ENCODE results near the gene AGBL1.
"Not testable (repeated sequence)": the region's sequence is repeated elsewhere in the genome, so short reads cannot be mapped to it uniquely, and the experiment has no call there.

The AGBL1 gene

DNA sequence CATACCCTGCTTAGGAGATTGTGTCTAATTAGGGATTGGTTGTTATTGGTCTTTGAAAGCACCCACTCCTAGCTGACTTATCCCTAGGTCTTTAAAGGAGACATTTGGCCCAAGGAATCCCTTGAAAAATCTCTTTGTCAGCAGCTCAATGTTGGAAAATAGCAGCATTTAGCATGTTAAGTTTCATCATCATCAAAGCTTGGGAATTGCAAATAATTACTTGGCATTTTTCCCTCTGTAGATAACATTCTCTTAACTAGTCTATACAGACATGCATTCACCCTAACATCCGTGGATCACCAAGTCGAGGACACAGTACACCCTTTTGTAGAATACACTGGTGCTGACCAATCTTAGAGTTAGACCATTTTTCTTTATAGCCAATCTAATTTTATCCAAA lies 332.2 kb downstream of the AGBL1 start:
- no peak for DNase-seq

DNA sequence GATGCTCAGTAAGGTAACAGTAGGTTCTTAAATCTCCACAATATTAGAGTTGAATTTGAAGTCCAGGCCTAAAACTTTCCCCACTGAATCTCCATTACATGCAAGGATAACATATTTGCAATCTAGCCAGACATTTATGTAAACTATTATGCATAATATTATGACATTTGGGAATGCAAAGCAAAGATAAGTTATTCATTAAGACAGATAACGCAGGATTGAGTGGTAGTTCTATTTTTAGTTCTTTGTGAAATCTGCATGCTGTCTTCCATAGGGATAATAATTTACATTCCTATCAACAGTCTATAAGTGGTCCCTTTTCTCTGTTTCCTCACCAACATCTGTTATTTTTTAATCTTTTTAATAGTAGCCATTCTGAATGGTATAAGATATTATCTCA lies 333.5 kb downstream of the AGBL1 start:
- DNase-seq = no peak

DNA sequence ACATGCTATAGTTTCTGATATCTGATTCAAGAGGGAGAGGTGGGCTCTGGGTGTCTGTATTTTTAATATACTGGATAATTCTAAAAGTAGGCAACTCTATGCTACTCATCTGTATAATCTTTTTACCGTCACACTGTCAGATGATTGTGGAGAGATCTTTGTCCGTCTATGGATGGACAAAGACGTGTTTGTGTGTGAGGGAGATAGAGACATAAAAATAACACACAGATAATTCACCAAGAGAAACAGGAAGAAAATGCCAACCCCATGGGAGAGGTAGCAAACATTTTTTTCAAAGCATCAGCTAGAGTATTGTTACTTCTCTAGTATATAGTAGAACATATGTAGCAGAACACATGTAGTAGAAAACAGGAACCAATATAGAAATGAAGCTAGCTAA lies 346.1 kb downstream of the AGBL1 start:
- no peak for DNase-seq

DNA sequence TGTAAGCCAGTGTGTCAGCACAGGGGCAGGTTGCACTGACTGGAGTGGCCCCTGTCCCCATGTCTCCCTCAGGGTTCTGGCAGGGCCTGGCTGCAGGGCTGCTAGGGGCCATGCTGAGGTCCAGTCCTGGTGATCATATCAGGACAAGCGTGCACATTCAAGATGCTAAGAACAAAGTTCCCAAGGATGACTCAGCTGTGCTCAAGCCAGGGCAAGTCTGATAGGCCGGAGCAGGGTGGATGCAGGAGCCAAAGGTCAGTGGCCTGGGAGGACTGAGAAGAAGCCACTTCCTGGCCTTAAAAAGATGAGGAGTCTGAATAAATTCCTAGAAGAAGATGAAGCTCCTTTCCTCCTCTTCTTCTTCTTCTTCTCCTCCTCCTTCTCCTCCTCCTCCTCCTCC lies 353.2 kb downstream of the AGBL1 start:
- no peak for DNase-seq

DNA sequence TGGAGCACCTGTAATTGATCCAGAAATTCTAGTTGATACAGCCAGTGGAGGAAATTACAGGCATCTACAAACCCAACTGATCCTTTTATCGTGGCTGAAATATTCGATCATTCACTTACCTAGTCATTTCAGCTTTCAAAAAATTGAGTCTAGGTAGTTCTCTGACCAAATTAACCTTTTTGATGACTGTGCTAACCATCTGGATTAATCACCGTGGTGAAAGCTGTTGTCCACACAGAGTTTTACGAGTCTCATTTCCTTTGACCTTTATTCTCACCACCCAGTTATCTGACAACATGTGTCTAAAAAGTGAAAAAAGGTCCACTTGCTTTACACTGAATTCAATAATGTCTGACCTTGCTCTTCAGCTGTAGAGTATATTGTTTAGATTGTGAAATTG lies 354.3 kb downstream of the AGBL1 start:
- no peak for DNase-seq

DNA sequence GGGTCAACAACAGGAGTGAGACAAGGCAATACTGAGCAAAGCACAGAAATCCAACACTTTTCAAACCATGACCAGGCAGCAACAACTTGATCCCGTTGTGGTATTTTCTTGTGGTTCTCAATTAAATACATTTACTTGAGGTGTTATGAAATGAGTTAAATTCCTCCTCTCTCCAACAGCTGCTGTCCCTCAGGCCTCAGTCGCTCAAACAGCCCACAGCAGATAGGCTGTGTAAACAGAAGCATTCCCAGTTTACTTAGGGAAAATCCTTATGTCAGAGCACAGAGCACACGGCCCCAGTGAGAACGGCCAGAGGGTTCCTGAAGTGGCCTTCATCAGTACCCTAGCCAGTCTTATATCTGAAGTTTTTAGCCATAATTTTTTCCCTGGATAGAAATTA lies 359.9 kb downstream of the AGBL1 start:
- DNase-seq = no peak

DNA sequence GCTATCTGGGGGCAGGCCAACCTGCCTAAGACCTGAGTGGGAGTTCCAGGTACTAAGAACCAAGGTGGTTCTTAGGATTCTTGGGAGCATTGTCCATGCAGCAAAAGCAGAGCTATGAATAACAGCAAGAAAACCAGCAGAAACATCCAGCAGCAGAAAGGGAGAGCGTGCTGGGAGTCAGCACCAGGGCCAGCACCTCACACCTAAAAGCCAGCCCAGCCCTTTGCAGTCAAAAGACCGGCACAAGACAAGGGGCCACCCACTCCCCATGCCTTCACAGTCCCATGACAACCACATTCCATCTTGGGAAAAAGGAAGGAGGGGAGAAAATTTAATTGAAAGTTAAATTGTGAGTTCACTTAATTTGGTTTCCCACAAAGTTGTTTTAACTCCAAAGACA lies 364.9 kb downstream of the AGBL1 start:
- DNase-seq = no peak

DNA sequence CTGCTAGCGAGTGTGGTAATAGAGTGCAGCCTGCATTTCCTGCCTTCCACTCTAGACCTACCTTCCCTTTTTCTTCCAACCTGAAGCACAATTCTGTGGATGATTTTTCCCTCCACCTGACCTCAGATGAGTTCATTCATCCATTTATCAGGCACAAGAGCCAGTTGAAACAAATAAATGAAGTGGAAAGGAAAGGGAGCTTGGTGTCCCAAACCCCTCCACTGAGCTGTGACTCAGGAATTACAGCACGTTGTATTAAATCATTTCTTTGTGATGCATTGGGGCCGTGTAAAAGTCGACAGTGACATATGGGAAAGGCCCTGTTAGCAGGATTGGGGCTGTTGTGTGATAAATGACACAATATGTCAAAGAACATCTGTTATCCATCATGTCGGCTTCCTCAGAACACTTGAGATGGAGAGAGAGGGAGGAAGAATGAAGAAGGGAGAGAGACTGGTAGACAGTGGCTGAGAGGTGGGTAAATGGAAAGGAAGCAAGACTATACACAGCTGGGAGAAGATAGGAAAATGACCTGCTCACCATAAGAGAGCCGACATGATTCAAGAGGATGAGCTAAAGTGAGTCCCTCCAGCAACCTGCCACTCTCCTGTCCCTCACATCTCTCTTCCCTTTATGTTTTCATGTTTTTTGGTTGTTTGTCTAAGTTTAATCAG lies 366.0 kb downstream of the AGBL1 start:
- no peak for DNase-seq

DNA sequence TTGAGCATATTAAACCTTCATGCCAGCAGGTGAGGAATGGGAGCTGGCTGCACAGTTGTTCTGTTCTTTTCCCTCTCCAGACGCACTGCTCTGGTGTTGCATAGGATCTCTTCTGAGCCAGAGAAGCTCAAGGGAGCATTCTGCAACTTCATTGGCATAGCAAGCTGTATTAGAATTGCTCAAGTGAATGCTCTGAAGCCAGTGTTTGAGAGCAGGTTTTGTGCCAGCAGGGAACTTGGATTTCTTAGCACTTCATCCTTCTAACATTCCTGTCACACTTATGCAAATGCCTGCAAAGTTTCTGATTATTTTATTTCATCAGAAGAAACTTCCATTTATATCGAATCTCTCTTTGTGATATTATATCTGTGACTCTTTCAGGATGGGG lies 366.6 kb downstream of the AGBL1 start:
- no peak for DNase-seq

DNA sequence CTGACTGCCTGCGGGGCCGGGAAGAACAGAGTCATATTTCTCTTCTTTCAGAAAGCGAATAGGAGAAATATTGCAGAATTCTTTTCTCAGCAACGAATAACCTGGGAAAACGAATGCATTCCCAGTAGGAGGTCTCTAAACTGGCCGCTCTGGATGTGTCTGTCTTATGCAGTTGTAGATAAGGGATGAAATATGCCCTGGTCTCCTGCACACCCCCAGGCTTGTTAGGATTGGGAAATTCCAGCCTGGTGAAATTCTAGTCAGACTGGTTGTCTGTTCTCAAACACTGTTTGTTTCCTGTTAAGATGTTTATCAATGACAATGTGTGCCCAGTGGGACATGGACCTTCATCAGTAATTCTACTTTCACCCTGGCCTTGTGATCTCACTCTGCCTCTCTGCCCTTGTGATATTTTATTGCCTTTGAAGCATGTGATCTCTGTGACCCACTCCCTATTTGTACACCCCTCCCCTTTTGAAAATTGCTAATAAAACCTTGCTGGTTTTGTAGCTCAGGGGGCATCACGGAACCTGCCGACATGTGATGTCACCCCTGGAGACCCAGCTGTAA lies 385.9 kb downstream of the AGBL1 start:
- not testable (repeated sequence) for DNase-seq

DNA sequence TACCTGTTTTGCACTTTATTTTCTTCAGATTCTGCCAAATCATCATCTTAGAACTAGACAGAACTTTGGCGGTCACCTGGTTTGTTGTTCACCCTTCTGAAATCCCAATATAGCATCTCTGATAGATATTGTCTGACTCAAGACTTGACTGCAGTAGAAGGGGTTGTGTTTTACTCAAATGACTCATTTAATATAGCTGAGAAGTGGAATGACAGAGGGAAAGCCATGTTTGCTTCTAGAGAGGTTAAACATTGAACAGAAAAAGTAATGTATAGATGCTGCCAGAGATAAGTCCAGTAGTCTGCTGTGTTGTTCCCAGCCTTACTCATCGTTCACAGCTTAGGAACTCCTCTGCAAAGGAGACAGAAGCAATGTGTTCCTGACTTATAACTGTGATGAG lies 402.0 kb downstream of the AGBL1 start:
- no peak for DNase-seq

DNA sequence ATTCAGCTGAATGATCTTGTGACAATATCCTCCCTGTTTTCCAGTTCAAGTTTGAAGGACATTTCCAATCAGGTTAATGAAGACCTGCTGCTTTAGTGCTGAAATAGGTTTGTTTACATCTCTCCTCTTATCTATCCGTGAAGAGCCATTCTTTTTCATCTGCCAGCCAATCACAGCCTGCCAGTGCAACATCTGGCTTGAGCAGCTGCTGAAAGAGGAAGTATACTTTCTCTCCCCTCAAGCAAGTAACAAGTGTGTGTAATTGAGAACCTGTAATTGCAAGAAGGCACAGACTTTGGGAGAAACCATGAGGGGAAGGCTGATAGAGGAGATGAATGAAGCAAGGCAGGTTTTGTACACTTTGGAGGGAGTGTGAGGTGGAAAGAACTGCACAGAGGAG lies 404.3 kb downstream of the AGBL1 start:
- no peak for DNase-seq

DNA sequence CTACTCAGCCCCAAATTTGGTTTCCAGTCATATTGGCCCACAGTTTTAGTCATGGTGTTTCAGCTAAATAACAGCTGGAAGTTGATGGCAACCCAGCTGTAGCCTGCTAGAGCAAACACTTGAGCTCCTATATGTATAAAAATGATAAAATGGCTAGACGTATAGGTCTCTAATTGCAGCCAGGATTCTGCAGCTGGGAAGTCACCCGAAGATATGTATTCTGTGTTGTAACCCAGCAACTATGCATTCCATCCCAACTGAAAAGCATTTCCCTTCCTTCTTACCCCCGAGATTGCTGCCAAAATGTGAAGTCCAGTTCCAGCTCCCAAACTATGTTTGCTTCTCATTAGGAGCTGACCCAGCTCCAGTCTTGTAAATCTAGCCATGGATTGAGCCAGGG lies 408.4 kb downstream of the AGBL1 start:
- no peak for DNase-seq

DNA sequence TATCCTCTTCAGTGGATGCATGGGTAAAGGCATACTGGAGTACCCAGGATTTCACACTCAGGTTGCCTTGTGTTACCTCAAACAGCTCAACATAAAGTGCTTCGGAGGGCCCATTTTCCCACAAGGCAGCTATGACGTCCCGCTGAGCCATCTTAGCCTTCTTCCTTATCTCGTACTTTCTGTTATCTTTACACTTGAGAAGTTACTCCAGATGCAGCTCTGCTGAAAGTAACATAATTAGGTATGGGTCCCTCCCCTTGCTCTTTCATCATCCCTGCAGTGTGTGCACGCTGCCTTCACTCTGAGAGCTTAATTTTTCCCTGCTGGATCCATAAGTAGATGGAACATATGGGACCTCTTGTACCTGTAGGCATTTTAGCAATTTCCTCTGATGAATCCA lies 410.3 kb downstream of the AGBL1 start:
- DNase-seq = no peak

DNA sequence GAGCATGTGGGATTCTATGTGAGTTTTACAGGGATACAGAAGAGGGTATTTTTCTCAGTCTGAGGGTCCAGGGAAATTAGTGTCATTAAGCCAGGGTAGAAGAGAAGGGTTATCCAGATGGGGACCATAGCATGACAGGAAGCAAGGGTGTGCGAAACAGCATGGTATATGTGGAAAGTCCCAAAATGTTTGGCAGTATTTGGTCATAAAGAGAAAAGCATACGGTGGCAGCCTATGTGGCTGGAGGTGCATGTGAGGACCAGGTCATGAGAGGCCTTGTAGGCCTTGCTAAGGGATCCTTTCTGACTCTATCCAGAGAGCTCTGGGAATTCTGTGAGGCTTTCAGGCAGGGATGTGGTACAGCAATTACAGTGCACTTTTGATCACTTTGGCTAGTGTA lies 411.4 kb downstream of the AGBL1 start:
- no peak for DNase-seq

DNA sequence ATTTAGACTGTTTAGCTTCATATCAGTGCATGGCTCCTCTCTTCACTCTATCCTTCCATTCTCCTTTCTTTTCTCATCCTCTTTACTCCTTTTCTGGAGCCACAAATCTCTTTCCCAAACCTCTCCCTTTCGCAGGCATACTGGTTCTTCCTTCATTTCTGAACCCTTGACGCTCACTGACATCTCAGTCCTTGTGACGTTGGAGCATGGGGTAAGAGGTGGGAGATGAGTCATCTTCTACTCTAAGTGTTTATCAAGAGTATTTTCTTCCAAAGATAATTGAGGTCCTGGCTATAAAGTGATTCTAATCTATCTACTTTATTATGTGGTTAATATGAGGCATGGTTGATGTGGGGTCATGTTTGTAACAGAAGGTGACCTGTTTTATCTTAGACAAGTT lies 414.2 kb downstream of the AGBL1 start:
- DNase-seq = no peak

DNA sequence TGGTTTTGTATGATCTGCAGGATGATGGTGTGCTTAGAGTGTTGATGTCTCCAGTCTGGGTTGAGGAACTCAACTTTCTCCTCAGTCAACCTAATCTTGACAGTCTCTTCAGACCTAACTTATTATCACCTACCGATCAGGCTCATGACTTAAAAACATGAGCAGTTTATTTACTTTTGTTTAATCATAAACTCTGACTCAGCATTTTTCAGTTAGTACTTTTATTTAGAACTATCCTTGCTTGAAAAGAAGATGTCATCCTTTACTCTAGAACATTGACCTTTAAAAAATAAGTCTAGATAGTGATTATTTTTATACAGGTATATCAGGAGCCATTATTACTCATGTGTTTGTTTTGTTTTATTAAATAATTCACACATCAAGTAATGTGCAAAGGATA lies 414.8 kb downstream of the AGBL1 start:
- no peak for DNase-seq

DNA sequence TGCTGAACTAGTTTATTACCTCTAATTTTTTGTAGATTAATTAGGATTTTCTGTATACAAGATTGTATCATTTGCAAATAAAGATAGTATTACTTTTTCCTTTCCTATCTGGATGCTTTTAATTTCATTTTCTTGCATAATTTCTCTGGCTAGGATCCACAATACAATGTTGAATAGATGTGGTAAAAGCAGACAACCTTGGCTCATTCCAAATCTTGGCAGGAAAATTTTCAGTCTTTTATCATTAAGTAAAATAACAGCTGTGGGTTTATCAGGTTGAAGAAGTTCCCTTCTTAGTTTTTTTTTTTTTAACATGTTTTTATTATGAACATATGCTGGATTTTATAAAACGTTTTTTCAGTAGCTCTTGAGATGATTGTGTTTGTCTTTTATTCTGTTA lies 422.6 kb downstream of the AGBL1 start:
- no peak for DNase-seq

DNA sequence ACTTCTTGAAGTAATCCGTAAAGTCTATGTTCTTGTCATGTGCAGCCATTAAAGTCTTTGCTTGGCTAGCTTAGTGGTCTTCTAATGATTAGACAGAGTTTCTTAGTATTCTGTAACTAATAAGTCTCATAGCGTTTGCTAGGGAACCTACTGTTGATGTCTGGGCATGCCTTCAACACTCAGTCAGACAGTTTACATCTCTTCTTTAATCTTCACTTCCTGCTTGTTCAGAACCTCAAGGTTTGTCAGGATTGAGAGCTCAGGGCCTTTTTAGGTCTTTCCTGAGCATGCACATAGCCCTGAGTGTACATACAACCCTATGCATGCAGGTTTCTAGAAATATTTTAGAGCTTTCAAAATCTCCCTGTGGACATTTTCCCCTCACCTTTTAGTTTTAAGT lies 426.3 kb downstream of the AGBL1 start:
- no peak for DNase-seq

DNA sequence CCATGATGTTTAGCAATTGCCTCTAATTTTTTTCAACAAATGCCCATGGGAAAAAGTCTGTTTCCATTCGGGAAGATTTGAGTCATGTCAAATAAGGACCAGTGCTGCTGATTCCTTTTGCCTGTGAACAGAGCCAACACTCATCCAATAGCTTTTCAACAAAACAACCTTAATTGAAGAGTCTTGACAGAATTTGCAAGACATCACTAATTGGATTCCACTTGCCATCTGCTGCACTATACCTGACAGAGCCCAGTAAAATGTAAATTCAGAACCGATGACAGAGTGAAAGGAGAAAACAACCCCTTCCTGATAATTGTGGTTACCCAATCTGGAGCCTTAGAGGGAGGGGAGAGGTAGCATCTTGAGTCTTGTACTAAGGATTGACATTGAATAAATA lies 426.7 kb downstream of the AGBL1 start:
- DNase-seq = no peak

DNA sequence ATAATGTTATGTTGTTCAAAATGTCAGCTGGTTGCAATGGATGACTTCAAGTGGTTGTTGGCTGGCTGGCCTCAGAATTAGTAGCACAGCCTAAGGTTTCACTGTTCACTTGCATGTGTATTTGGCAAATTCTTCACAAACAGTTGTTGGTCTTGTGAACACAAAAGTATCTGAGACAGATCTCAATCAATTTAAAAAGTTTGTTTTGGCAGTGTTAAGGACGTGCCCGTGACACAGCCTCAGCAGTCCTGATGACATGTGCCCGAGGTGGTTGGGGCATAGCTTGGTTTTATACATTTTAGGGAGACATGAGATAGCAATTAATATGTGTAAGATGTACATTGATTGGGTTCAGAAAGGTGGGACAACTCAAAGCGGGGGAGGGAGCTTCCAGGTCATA lies 436.0 kb downstream of the AGBL1 start:
- no peak for DNase-seq

DNA sequence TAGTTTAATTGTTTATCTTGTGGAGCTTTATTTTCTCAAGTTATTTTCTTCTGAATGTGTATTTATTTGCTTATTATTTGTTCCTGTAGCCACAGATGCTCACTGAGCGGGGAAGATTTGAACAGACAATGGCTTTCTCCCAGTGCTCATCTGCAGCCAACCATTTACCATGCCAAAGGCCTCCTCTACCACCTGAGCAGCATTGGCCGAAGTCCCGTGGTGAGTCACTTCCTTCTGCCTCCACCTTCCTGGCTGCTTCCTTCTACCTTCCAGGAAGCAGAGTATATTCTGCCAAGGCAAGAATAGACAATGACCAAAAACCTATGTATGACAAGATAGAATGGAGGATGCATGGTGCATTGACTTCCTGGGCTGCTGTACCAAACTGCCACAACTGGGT lies 443.1 kb downstream of the AGBL1 start:
- DNase-seq = no peak

DNA sequence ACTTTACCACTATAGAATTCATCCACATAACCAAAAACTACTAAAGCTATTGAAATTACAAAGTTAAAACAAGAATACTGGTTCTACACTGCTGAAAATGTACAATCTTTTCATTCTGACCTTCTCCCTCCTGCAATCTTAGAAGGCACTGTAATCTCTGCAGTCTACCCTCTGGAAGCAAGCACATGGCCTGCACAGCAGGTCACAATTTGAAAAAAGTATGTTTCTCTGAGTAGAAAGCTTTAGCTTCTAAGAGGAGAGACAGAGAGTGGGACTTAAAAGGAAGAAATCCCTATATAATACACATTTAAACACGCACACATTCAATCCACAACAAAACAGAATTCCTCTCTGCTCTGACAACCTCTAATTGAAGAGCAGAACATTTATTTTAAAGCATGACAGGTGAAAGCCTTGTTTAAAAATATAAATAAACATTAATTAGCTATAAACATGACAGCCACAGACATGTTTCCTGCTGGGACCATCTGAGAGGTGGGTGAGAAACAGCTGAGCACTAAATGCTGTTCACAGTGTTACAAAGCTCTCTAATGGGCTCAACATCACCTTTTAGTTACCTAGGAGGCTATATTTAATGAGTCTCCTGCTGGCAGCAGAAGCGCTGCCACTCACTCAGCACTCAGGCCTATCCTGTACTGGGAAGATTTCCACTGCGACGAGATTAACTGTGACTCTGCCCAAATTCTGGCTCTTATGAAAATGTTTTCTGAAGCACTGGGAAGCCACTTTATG lies 447.4 kb downstream of the AGBL1 start:
- no peak for DNase-seq

DNA sequence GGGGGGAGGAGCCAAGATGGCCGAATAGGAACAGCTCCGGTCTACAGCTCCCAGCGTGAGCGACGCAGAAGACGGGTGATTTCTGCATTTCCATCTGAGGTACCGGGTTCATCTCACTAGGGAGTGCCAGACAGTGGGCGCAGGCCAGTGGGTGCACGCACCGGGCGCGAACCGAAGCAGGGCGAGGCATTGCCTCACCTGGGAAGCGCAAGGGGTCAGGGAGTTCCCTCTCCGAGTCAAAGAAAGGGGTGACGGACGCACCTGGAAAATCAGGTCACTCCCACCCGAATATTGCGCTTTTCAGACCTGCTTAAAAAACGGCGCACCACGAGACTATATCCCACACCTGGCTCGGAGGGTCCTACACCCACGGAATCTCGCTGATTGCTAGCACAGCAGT lies 448.4 kb downstream of the AGBL1 start:
- DNase-seq = not testable (repeated sequence)

DNA sequence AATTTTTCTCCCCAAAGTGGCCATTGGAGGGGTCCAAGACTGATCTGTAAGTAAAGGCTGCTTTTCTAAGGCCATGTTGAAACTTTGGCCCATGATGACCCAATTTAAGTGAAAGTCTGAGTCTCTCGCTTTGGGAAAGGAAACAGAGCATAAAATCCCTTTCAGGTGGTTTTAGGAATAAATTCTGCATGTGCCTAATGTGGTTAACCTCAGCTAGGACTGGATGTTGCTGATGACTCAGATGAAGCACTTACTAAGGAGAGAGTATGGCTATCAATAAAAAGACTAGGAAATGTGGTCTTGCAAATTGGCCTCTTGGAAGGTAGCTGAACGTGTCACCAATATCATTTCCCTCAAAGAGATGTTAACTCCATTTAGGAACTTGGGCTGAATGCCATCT lies 458.5 kb downstream of the AGBL1 start:
- no peak for DNase-seq
